ENCODE measurements around the gene CAPN3.

The CAPN3 gene

DNA sequence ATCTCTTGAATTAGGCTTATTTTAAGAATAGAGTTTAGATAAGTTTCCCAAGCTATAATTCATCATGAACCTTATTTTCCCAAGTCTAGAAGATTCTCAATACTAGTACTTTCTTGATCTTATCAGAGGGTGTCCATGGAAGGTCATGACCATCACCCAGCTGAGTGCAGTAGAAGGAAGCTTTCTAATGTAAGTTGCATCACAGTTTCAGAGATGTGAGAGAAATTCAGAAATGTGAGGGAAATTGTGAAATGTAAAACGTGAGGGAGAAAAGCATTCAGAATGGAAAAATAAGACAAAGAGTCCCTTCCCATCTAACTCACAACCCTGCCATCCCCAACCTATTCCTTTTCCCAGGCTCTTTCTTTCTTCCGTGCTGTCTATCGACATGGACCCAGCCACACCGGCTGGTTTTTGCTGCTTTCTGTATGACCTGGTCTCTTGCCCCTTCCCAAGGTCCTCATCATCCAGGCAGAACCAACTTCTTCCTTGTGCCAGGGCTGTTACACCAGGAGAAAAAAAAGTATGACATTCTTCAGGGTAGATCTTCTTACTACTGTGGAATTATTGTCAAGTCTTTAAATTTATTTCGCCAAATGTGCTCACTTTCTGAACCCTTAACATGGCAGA, 6.7 kb downstream of the CAPN3 start:
- FAIRE-seq (no peak), DNase-seq (ENCODE audit: insufficient read length, low spot score) (no peak)
- no peak for TF ChIP-seq SPI1 (IDR thresholded peaks at IDR 0.05; ENCODE audit: low read depth, low read length)
- no peak for TF ChIP-seq POLR2A (IDR thresholded peaks at IDR 0.05; ENCODE audit: low read depth, low read length)
- no peak for TF ChIP-seq PAX5 (IDR thresholded peaks at IDR 0.05; ENCODE audit: insufficient read depth, low read length, severe bottlenecking)
- no peak for TF ChIP-seq POLR2AphosphoS5 (IDR thresholded peaks at IDR 0.05; ENCODE audit: low read depth, low read length)
- TF ChIP-seq TAF1 (IDR thresholded peaks at IDR 0.05; ENCODE audit: low read depth, low read length) = no peak

DNA sequence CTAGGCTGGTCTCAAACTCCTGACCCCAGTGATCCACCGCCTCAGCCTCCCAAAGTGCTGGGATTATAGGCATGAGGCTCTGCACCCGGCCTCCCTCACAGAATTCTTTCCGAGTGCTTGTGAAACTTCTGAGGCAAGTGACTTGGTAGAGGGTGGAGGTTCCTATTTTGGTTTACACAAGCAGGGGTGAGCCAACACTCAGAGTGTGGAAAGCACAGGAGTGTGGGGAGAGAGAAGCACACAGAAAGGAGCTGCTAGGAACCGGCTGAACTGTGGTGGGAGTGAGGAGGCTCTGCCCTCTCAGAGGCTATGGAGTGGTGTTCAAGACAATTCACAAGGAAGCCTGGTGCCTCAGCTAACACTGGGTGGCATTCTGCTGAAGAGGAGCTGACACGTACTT, 7.7 kb downstream of the CAPN3 start:
- no peak for FAIRE-seq
- no peak for DNase-seq (ENCODE audit: insufficient read length, low spot score)
- TF ChIP-seq POLR2A (IDR thresholded peaks at IDR 0.05; ENCODE audit: low read depth, low read length) = no peak

DNA sequence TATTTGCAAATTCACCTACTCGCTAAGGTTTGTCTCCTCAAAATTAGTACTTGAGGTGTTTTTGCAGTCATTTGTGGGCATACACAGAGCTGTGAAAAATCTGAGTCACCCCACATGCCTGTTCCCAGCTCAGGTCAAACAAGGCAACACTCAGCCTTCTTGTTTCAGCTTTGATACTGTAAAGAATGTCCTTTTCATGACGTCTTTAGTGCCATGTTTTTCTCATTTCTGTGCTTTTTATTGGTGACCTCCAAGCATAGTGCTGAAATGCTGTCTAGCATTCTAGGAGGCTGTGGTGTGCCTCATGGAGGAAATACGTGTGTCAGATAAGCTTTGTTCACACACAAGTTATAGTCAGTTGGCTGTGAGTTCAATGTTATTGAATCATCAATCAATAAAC, 8.8 kb downstream of the CAPN3 start:
- TF ChIP-seq SPI1 (IDR thresholded peaks at IDR 0.05; ENCODE audit: low read depth, low read length) (no peak), POU2F2 (IDR thresholded peaks at IDR 0.05; ENCODE audit: low read depth, low read length) (no peak), TAF1 (IDR thresholded peaks at IDR 0.05; ENCODE audit: low read depth, low read length) (no peak), POLR2AphosphoS5 (IDR thresholded peaks at IDR 0.05; ENCODE audit: low read depth, low read length) (no peak), POLR2A (IDR thresholded peaks at IDR 0.05; ENCODE audit: low read depth, low read length) (no peak), PAX5 (IDR thresholded peaks at IDR 0.05; ENCODE audit: insufficient read depth, low read length, severe bottlenecking) (no peak)
- no peak for DNase-seq (ENCODE audit: insufficient read length, low spot score)
- no peak for FAIRE-seq

DNA sequence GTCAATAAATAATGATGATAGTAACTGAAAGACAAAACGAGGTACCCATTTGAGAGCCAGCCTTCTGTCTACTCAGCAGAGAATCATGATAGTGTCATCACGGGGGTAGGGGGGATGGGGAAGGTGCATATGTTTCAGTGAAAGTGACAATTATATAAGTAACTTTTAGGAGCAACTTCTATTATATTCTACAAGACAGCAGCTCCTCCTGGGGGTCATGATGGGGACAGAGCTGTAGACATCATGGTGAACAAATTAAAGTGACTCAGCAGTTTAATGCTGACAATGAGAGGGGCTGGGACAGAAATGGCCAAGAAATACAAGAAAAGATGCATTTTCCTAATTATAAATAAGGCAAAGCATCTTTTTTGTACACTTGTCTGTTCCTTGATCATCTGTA, 11.8 kb downstream of the CAPN3 start:
- TF ChIP-seq SPI1 (IDR thresholded peaks at IDR 0.05; ENCODE audit: low read depth, low read length) = no peak
- TF ChIP-seq POLR2AphosphoS5 (IDR thresholded peaks at IDR 0.05; ENCODE audit: low read depth, low read length) = no peak
- TF ChIP-seq POLR2A (IDR thresholded peaks at IDR 0.05; ENCODE audit: low read depth, low read length) = no peak
- no peak for TF ChIP-seq TAF1 (IDR thresholded peaks at IDR 0.05; ENCODE audit: low read depth, low read length)
- no peak for TF ChIP-seq PAX5 (IDR thresholded peaks at IDR 0.05; ENCODE audit: insufficient read depth, low read length, severe bottlenecking)
- TF ChIP-seq POU2F2 (IDR thresholded peaks at IDR 0.05; ENCODE audit: low read depth, low read length) = no peak
- FAIRE-seq = no peak
- DNase-seq (ENCODE audit: insufficient read length, low spot score) = no peak

DNA sequence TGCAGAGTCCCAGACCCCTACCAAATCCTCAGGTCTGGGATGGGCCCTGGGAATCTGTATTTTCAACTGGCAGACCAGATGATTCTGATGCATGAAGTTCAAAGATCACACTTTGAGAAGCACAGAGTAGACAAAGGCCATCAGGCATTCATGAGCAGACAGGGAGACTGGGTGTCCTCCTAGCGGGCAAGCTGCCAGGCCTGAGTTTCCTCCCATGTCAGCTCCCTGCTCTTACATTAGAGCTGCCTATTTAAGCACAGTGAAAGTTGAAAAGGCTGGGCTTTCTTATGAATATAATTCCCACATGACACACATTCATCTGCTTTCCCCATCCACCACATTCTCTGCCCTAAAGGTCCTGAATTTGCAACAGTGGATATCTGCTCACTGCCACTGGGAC, 14.0 kb downstream of the CAPN3 start:
- TF ChIP-seq PAX5 (IDR thresholded peaks at IDR 0.05; ENCODE audit: insufficient read depth, low read length, severe bottlenecking) (no peak), POU2F2 (IDR thresholded peaks at IDR 0.05; ENCODE audit: low read depth, low read length) (no peak), TAF1 (IDR thresholded peaks at IDR 0.05; ENCODE audit: low read depth, low read length) (no peak), POLR2A (IDR thresholded peaks at IDR 0.05; ENCODE audit: low read depth, low read length) (no peak), SPI1 (IDR thresholded peaks at IDR 0.05; ENCODE audit: low read depth, low read length) (no peak)
- FAIRE-seq = no peak
- no peak for DNase-seq (ENCODE audit: insufficient read length, low spot score)

DNA sequence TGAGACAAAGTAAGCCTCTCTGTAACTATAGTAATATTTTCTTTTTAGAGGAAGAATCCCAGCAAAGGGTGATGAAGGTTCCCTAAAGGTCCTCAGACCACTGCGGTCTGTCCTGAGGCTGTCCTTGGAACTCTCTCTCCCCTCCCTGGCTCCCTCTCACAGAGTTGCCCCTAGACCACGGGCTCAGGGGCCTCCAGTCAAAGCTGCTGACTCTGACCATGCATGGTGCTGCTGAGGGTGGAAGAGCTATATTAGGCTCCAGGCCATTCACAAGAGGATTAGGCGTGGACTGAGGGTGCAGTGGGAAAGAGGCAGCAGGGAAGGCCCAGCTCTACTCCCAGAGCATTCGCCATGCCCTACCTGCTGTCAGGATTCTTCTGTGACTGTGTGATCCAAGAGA, 14.6 kb downstream of the CAPN3 start:
- TF ChIP-seq TAF1 (IDR thresholded peaks at IDR 0.05; ENCODE audit: low read depth, low read length) = no peak
- TF ChIP-seq POLR2AphosphoS5 (IDR thresholded peaks at IDR 0.05; ENCODE audit: low read depth, low read length) = no peak
- TF ChIP-seq PAX5 (IDR thresholded peaks at IDR 0.05; ENCODE audit: insufficient read depth, low read length, severe bottlenecking) = no peak
- TF ChIP-seq POU2F2 (IDR thresholded peaks at IDR 0.05; ENCODE audit: low read depth, low read length) = no peak
- no peak for TF ChIP-seq SPI1 (IDR thresholded peaks at IDR 0.05; ENCODE audit: low read depth, low read length)
- no peak for TF ChIP-seq POLR2A (IDR thresholded peaks at IDR 0.05; ENCODE audit: low read depth, low read length)
- DNase-seq (ENCODE audit: insufficient read length, low spot score) (no peak), FAIRE-seq (no peak)

DNA sequence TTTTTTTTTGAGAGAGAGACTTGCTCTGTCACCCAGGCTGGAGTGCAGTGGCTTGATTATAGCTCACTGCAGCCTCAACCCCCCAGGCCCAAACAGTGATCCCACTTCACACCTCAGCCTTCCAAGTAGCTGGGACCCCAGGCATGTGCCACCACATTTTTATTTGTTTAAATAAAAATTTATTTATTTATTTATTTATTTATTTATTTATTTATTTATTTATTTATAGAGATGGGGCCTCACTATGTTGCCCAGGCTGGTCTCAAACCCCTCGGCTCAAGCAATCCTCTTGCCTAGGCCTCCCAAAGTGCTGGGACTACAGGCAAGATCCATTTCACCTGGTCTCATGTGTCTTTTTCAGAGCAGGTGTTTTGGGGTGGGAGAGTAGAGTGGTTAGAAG, 15.5 kb downstream of the CAPN3 start:
- no peak for FAIRE-seq
- no peak for DNase-seq (ENCODE audit: insufficient read length, low spot score)

DNA sequence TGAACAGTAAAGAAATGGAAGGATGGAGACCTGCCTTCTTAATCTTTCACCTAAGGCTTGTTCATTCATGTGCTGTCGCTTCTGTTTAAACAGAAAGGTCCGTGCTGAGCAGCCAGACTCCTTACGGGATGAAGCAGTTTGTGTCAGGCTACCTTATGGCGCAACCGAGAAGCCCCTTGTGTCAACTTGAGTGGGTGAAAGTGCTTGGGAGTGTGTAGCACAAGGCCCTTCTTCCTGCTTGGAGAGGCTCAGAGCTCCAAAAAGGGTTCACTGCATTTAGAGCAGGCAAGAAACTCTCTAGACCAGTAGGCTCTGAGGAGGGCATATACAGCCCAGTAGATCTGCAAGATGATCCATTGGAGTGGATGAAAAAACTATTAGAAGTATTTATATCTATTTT, 16.0 kb downstream of the CAPN3 start:
- DNase-seq (ENCODE audit: insufficient read length, low spot score) = no peak
- FAIRE-seq = no peak
- TF ChIP-seq POLR2A (IDR thresholded peaks at IDR 0.05; ENCODE audit: low read depth, low read length) = no peak
- TF ChIP-seq POLR2AphosphoS5 (IDR thresholded peaks at IDR 0.05; ENCODE audit: low read depth, low read length) = no peak
- no peak for TF ChIP-seq SPI1 (IDR thresholded peaks at IDR 0.05; ENCODE audit: low read depth, low read length)
- TF ChIP-seq PAX5 (IDR thresholded peaks at IDR 0.05; ENCODE audit: insufficient read depth, low read length, severe bottlenecking) = no peak
- no peak for TF ChIP-seq POU2F2 (IDR thresholded peaks at IDR 0.05; ENCODE audit: low read depth, low read length)
- no peak for TF ChIP-seq TAF1 (IDR thresholded peaks at IDR 0.05; ENCODE audit: low read depth, low read length)

More for the DNA sequence above, 15.5 kb downstream of the CAPN3 start:
- TF ChIP-seq PAX5 (IDR thresholded peaks at IDR 0.05; ENCODE audit: insufficient read depth, low read length, severe bottlenecking) (no peak), POU2F2 (IDR thresholded peaks at IDR 0.05; ENCODE audit: low read depth, low read length) (no peak), POLR2AphosphoS5 (IDR thresholded peaks at IDR 0.05; ENCODE audit: low read depth, low read length) (no peak), POLR2A (IDR thresholded peaks at IDR 0.05; ENCODE audit: low read depth, low read length) (no peak), TAF1 (IDR thresholded peaks at IDR 0.05; ENCODE audit: low read depth, low read length) (no peak), SPI1 (IDR thresholded peaks at IDR 0.05; ENCODE audit: low read depth, low read length) (no peak)

DNA sequence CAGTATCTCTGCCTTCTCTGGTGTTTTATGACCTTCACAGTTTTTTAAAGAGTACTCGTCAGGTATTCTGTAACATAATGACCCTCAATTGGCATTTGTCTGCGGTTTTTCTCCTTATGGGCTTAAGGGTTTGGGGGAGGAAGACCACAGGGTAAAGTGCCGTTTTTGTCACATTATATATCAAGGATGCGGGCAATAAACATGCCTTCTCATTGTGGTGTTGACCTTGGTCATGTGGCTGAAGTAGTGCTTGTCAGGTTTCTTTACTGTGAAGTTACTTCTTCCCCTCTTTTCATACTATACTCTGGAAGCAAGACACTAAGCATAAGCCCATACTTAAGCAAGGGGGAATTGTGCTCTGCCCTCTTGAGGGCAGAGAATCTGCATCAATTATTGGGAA, 16.6 kb downstream of the CAPN3 start:
- DNase-seq (ENCODE audit: insufficient read length, low spot score) (no peak), FAIRE-seq (no peak)
- TF ChIP-seq TAF1 (IDR thresholded peaks at IDR 0.05; ENCODE audit: low read depth, low read length) (no peak), POLR2AphosphoS5 (IDR thresholded peaks at IDR 0.05; ENCODE audit: low read depth, low read length) (no peak), PAX5 (IDR thresholded peaks at IDR 0.05; ENCODE audit: insufficient read depth, low read length, severe bottlenecking) (no peak), POLR2A (IDR thresholded peaks at IDR 0.05; ENCODE audit: low read depth, low read length) (no peak), SPI1 (IDR thresholded peaks at IDR 0.05; ENCODE audit: low read depth, low read length) (no peak), POU2F2 (IDR thresholded peaks at IDR 0.05; ENCODE audit: low read depth, low read length) (no peak)

DNA sequence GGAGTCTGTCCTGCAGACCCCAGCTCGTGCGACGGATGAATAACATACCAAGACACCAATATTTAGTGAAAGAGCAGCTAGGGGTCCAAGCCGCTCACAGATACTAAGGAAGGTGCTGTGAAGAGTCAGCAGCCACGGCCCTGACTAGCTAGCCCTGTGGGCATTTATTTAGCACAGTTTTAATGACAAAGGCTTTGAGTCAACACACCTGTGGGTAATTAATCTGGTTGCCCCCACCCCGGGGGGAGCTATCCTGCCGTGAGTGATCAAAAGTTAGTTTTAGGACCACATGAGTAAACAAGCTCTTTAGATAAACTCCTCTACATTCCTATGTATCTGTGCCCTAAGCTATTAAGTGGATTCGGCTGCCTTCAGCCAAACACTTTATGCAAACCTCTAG, 18.7 kb downstream of the CAPN3 start:
- DNase-seq (ENCODE audit: insufficient read length, low spot score) (no peak), FAIRE-seq (no peak)
- TF ChIP-seq POLR2A (IDR thresholded peaks at IDR 0.05; ENCODE audit: low read depth, low read length) (no peak), SPI1 (IDR thresholded peaks at IDR 0.05; ENCODE audit: low read depth, low read length) (no peak)

All from GM12891 (cell line).